GM12873 (cell line): ENCODE measurements around the gene GPR26.

Experiments
- CTCF ChIP-seq: IDR thresholded peaks from 2 replicates; pipeline ENCODE4 v1.5.1; 2012; ENCODE audit warnings: low read depth, mild to moderate bottlenecking, moderate library complexity, low read length, control low read depth; ENCODE audit not compliant: insufficient read depth; ENCODE audit errors: missing control alignments

The GPR26 gene

GRCh38 chr10:123636598-123637325 lies 29.4 kb upstream of the GPR26 start:
- TF ChIP-seq CTCF: no peak

- no peak for TF ChIP-seq CTCF
Observed at GRCh38 chr10:123637326-123637880, 28.8 kb upstream of the GPR26 start.

GRCh38 chr10:123639131-123639530 lies 27.0 kb upstream of the GPR26 start:
- no peak for TF ChIP-seq CTCF

- no peak for TF ChIP-seq CTCF
Observed at GRCh38 chr10:123640016-123640535, 26.1 kb upstream of the GPR26 start.

DNA sequence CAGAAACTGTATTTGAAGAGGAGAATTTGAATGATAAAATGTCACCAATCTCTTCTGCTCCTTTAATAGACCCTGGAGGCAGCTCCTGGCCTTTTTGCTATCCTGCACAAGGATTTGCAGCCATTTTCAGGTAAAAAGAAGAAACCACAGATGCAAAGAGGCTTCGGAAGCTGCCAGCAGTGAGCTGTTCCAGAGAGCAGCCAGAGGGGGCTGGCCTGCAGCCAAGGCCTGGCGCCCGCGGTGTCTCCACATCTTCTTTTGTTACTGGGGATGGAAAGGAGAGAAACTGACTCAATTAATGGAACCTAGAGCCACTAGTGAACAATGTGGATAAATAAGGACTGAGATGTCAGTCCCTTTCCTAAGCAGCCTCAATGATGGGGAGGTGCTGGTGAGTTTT lies 23.9 kb upstream of the GPR26 start:
- no peak for TF ChIP-seq CTCF

DNA sequence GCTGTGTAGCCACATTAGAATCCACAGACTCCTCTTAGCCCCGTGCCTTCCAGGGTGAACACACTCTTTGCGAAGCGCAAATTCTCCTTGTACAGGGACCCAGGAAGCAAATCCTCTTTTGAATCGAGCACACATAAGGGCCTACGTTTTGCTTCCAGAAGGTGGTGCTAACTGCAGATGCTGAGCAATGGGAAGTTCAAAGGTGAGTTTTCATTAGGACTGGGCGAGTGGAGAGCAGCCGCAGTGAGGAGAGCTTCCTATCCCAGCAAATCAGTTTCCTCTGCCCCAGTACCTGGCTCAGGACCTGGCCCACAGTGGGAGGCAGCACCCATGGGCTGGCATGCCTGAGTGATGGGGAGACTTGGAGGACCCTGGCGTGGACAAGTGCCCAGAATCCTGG lies 23.5 kb upstream of the GPR26 start:
- no peak for TF ChIP-seq CTCF

GRCh38 chr10:123643315-123643714 lies 22.8 kb upstream of the GPR26 start:
- TF ChIP-seq CTCF: peak; percentile 21
